ENCODE results near the gene DDX23. TPM values are rescaled to one million over a fixed set of nuclear protein-coding genes. Genes with fewer than 3 reads are reported as not detected.

The DDX23 gene
- 56.5 TPM for total RNA-seq

DNA sequence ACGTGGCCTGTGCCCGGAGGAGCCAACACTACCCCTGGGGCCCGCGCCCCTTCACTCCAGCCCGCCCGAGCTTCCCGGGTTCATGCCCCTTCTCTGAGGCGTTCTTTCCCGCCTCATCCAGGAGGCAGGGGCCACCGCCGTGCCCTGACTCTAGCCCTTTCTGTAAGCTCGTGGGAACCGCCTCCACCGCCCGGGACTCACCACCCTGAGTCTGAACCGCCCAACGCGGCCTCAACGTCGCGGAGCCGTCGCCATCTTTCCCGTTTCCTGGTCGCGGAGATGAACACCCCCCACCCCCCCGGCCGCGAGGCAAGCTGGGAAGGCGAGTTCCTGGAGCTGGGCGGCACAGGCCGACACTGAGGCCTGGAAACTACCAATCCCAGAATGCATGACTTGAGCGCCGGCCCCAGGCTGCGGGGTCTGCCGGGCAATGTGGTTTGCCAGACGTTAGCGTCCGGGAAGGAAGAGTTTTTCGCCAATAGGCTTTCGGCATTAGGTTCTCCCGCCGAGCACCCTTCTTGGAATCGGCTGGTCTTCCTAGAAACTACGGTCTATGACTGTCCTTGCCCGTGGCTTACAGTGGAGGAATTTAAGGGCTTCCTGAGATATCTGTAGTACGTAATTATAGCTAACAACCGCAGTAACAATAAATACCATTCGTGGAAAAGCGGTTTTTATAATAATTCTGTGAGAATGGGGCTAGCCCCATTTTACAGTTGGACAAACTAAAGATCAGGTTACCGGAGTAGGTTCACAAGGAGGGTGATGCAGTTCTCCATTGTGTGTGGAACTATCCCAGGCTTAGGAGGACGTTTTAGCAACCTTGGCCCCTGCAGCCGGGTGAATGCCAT is at the start of gene DDX23:
Gene DDX23, minus strand, starts transcription at position 281 of the 851 bp plus-strand sequence. CDS start 6,381 bp downstream, outside the sequence.

GRCh38 chr12:48865281-48866051 is 13.5 kb upstream of the DDX23 start, which contains the start of gene RND1:
RND1 (minus strand) TSS chr12:48865870; CDS start chr12:48865767, 103 bp downstream.

GRCh38 chr12:48817873-48818830 is 33.8 kb downstream of the DDX23 start, which contains the start of gene CACNB3:
CACNB3 (plus strand) TSS chr12:48818496; CDS start chr12:48818930, 434 bp downstream.

GRCh38 chr12:48788854-48789775 is 62.8 kb downstream of the DDX23 start, which contains the start of gene ADCY6:
ADCY6 (minus strand) TSS chr12:48789089; CDS start chr12:48783434, 5,655 bp downstream.

Small RNA genes within 50 kb of the gene (small RNA-seq; reads per million reads assigned to genes)
- gene RF00019, result not detected
- not detected for gene RNU6-600P

Other genes starting within 250 kb of the DDX23 start
- 68.5 TPM for gene KANSL2, start 169.9 kb downstream of the DDX23 start, total RNA-seq
- gene CCNT1, start 135.5 kb downstream of the DDX23 start, total RNA-seq, result 39.2 TPM
- 35.5 TPM for gene ADCY6, start 63.1 kb downstream of the DDX23 start, total RNA-seq
- 45.2 TPM for gene CACNB3, start 33.7 kb downstream of the DDX23 start, total RNA-seq
- 26.1 TPM for gene RND1, start 13.7 kb upstream of the DDX23 start, total RNA-seq
- gene FKBP11, start 73.3 kb upstream of the DDX23 start, total RNA-seq, result 7.6 TPM
- gene ARF3, start 105.3 kb upstream of the DDX23 start, total RNA-seq, result 129 TPM
- 9.7 TPM for gene WNT10B, start 119.6 kb upstream of the DDX23 start, total RNA-seq
- not detected for gene WNT1, start 126.2 kb upstream of the DDX23 start, total RNA-seq
- 15.0 TPM for gene DDN, start 147.2 kb upstream of the DDX23 start, total RNA-seq
- 37.8 TPM for gene PRKAG1, start 166.6 kb upstream of the DDX23 start, total RNA-seq
- gene KMT2D, start 208.6 kb upstream of the DDX23 start, total RNA-seq, result 29.8 TPM
- gene RHEBL1, start 217.8 kb upstream of the DDX23 start, total RNA-seq, result 1.6 TPM
- gene DHH, start 242.6 kb upstream of the DDX23 start, total RNA-seq, result 0.46 TPM